ENCODE data around the gene FAM181A.

FAM181A gene

DNA sequence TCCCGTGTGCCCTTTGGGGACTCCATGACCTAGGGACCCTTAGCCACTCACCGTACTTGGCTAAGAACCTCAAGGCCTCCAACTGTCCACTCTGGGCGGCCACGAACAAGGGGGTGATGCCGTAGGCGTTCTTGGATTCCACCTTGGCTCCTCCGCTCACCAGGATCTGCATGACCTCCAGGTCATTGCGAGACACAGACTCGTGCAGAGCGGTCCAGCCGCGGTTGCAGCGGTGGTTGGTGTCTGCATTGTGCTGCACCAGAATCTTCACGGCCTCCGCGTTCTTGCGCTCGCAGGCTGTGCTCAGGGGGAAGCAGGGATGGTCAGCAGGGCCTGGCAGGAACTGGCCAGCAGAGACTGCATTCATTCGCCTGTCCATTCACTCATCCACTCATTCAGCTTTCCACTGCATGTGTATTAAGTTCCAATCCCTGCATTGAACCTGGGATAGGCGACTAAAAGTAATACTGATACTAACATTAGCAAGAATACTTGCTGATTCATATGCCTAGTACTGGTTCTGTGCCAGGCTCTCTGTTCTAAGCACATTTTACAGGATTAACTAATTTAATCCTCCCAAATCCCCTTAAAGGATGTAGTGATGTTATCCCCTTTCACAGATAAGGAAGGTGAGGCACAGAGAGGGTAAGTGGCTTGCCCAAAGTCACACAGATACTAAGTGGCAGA lies 23.9 kb downstream of the FAM181A start:
- no peak for DNase-seq (ENCODE audit: low read depth in 2 of 2)

DNA sequence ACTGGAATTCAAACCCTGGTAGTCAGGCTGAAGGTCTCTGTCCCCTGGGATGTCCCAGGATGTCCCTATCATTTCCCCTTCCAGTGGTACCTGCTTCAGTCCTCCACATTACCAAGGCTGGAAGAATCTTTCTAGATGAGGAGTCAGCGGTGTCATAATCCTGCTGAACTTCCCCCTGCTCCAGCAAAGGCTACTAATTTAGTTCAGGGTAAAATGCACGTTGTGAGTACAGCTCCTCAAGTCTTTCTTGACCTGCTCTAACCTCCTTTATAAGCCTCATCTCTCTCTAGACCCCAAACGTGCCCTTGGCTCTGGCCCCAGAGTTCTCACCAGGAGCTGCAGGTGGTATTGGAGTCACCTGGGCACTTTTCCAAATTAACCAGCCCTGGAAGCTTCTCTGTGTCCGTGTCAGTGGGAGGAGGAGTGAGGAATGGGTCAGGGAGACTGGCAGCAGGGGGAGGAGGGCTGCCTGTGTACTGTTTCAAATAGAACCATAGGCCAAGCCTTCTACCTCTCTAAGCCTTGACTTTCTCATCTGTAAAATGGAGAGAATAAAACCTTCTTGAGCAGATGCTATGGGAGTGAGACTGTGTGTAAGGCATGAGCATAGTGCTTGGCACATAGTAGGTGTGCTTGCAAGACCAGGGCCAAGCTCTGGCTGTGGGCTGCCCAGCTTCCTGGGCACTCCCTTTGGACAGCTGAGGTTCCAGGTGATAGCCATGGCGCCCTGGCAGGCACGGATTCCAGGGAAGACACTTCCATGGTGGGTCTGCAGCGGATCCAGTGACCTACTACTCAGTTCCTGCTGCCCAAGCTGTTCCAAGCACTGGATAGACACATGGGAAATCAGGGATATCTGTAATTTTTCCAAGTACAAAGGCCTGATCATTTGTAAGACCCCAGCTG lies 24.7 kb downstream of the FAM181A start:
- no peak for DNase-seq (ENCODE audit: low read depth in 2 of 2)

DNA sequence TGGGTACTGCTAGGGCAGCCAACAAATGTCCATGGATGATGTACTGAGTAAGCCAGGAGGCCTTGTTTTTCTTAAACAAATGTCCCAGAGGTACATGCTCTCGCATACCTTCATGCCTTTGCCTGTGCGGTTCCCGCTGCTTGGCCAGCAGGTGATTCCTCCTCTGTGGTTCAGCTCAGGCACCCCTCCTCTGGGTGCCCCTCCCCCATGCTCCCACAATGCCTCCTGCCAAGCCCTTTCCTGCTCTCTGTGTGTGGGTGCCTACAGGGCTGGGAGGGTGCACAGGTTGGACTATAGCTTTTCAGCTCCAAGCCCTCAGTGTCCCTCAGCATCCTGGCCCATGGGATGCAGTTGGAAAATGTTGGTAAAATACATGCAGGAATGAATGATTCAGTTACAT lies 25.7 kb downstream of the FAM181A start:
- DNase-seq (ENCODE audit: low read depth in 2 of 2): no peak

DNA sequence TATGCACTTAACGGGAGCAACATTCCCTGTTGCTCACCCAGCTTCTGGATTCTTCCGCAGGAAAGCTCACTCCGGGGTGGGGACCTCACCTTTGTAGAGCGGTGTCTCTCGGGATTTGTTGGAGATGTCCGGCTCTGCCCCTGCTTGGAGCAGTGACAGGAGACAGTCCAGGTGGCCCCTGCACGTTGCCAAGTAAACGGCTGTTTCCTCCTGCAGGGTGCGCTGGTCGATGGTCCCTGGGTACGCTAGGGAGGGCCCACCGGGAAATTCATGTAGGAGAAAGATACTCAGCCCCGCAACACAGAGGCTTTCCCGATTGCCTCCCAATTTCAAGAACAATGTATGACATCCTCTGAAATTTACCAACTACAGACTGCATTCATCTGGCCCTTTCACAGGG lies 26.1 kb downstream of the FAM181A start:
- DNase-seq (ENCODE audit: low read depth in 2 of 2): no peak

DNA sequence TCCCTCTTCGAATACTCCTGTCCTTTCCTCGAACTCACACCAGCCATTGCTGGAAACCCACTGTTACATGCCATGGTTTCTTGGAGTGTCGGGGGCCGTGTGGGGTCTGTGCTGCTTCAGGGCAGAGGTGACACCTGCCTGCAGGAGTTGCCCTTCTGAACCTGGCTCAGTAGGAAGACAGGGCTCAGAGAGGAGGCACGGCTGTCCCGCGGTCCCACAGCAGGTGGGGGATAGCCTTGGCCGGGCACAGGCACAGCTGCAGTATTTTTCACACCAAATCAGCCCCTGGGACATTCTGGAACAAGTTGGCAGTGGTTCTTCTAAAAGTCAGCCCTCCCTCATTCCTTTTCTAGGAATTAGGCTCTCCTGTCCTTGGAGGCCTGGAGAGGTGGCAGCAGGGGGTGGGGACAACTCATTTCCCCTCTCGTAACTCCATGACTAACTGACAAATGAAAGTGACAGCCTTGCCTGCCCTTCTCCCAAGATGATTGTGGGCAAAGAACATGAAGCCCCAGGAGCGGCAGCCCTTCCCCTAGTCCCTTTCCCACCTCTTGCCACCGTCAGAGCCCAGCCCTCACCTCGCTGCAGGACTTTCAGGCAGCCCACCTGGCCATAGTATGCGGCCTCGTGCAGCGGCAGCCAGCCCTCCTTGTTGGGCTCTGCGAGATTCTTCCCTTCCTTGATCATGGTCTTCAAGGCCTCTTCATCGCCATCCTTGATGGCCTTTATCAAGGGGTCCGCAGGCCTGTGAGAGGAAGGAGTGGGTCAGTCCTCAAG lies 26.8 kb downstream of the FAM181A start:
- no peak for DNase-seq (ENCODE audit: low read depth in 2 of 2)

- no peak for DNase-seq (ENCODE audit: low read depth in 2 of 2)
Measured at GRCh38 chr14:93954516-93954830, 27.3 kb downstream of the FAM181A start.

DNA sequence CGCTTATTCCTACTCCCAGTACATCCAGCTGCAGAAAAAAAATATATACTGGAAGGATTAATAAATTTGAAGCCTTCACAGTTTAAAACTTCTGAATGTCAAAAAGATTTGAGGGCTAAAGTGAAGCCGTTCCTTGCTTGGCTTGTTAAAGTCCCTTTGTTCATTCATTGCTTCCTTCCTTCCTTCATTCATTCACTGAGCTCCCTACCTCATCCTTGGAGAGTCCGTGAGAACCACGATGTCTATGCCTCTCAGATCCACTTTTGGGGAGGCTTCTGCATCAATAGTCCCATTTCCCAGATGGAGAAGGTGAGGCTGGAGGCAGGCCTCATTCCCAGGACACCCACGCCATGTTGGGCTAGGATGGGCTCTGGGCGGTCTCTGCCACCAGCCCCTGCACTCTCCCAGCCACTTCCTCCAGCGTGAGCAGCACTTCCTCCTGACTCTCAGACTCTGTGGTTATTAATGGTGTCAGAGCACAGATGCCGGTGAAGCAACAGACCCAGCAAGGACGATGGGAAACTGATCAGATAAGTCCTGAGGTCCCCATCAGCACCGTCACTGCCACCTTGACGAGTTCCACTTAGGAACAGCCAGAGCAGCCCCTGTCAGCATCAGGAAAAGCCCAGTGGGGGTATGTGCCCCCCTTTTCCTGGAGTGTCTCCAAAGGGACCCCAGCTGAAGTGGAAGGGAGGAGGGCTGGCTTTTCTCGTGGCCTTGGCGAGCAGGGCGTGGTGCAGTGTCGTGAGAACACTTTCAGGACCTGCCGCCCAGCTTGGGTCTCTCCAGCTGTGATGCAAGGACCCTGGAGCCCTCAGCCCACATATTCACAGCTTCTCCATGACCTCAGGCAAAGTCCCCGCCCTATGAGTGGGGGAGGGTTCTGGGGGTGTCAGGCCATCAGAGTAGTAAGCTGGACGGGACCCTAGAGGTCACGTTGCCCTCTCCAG lies 28.0 kb downstream of the FAM181A start:
- DNase-seq (ENCODE audit: low read depth in 2 of 2): no peak

DNA sequence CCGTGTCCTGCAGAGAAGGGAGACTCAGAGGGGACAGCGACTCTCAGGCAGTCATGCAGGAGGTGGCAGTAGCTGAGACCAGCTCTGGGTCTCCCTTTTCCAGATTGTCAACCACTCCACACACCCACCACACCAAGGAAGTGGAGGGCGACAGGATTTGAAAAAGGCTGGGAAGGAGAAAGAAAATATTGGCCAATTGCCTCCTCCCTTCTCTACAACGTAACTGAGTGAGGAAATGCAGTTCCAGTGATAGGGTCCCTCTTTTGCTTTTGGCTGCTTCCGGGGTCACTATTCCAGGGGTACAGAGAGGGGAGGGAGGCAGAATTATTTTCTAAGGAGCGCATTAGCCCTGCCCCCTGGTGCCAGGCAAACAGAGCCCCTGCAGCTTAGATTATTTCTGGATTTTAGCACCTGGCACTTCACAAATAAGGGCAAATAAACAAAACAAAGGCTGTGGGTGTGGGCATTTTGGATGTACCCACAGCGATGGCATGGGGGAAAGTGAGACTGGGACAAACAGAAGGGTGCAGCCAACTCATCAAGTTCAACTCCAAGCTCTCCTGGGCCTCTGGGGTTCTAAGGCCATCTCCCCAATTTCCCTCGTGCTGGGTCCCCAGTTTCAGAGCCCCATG lies 28.8 kb downstream of the FAM181A start:
- DNase-seq (ENCODE audit: low read depth in 2 of 2): no peak

DNA sequence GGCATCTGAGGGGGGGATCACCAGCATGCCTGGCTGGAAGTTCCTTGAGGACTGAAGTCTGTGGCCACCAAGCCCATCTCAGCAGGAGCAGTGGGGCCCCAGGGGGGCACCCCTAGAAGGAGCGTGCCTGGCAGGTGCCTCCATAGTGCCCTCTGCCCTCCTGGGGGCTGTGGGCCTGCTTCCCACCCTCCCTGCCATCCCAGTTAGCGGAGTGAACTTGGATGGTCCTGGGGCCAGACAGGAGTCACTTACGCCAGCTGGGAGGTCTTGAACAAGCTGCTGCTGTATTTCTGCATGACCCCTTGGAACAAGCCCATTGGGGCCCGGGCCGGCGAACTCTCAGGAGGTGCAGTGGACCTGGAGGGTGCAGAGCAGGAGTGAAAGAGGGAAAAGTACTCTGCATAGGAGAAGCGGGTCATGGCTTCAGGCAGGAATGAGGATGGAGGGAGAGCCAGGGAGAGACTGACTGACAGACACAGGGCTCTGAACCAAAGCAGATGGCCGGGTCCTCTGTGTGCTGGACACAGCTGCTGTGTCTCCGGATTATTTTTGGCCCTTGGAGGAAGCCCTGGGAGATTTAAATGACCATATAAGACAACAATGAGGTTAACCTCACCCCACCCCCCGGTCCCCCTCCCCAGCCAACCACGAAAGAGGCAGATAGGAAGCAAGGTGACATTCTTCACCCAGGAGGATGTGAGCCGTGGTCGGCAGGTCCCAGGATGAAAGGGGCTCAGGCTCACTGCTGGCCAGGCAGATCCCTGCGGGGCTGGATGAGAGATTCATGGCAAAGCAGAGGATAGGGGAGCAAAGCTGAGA lies 29.6 kb downstream of the FAM181A start:
- DNase-seq (ENCODE audit: low read depth in 2 of 2): no peak

DNA sequence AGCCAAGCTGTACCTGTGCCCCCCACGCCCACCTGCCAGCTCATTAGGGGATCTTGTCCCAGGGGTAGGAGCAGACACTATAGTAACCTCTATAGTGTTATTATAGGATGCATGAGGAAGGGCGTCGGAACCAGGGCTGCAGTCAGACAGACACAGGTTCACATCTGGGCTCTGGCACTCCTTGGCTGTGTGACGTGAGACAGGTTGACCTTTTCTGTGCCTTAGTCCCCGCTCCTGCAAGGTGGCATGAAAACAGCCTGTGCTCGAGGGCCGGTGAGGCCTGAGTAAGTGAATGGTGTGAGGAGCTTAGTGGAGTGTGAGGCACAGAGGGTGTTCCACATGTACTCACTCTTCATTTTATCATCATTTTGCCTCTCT lies 30.2 kb downstream of the FAM181A start:
- no peak for DNase-seq (ENCODE audit: low read depth in 2 of 2)

- DNase-seq (ENCODE audit: low read depth in 2 of 2): no peak
Measured at GRCh38 chr14:93957751-93958566, 30.8 kb downstream of the FAM181A start.

DNA sequence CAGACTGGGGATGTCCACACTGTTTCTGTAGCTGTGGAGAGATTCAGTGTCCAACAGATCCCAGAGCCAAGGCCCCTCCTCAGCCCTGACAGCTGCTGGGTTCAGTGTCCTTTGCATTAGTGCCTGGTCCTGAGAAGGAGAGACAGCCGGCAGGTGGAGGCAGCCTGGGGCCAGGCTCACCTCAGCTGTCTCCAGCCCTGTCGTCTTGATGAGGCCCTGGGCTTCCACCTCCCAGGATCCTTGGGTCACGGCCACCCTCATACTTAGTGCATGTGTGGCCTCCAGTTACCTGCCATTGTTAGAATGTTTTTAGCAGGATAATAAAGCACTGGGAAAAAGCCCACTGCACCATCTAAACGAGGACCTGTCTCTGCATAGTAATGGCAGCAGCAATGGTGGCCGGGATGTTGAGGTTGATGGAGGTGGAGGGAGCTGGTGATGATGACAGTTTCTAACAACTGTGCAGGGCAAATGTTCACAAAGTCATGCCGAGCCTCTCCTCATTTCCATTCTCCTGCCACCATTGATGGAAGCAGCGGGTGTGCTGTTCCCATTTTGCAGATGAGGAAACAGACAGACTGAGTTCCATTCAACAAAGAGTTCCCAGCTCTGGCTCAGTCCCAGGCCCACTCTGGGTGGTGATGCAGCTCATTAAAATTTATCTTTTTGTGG lies 31.6 kb downstream of the FAM181A start:
- DNase-seq (ENCODE audit: low read depth in 2 of 2): no peak

DNA sequence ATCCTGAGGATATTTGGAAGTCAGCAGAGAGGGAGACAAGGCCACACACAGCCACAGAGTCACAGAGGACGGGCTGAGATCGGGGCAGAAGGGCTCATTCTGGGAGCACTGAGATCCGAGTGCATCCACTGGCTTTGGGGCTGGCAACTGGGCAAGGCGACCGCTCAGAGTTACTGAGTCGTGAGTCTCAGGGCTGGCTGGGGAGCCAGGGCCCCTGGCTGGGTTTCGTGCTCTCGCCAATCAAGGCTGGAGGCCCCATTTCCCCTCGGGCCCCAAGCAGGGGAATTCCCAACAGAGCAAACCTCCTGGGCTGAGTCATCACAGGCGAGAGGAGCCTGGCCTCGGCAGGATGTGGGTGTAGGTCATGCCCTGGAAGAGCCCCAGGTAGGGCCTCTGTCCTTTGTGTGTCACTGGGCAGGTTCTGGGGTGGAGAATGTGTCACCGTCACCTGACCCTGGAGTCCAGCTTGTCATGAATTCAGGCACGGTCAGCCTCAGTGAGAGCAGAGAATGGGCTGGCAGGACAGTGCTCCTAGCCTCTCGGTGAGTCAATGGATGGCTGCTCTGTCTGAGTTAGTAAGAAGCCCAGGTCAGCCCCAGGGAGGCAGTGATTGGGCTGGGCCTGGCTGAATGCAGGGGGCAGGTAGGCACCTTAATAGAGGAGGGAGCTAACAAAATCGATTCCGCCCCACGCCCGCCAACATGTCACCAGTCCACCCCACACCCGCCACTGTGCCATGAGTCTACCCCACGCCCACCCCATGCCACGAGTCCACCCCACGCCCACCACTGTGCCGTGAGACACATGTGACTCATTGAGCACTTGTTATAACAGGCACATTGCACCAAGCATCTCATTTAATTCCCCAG lies 32.3 kb downstream of the FAM181A start:
- DNase-seq (ENCODE audit: low read depth in 2 of 2): peak; percentile 84 to 89

- no peak for DNase-seq (ENCODE audit: low read depth in 2 of 2)
Measured at GRCh38 chr14:93960108-93960475, 32.9 kb downstream of the FAM181A start.

- no peak for DNase-seq (ENCODE audit: low read depth in 2 of 2)
Measured at GRCh38 chr14:93960774-93961438, 33.8 kb downstream of the FAM181A start.

DNA sequence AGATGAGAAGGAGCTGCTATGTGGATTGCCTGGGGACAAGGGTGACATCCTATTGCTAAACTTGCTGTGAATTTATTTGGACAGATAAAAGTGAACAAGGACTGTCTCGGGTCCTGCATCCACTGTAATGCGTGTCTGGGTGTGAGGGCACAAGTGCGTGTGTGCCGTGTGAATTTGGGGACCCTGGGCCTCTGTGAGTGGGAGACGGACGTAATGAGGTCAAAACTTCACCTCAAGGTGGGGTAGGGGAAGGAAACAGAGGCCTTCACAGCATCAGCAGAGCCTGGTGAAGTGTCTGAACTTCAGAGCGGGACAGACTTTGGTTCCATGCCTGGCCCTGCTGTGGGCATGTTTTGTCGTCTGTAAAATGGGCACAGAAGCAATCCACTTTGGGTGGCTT lies 34.5 kb downstream of the FAM181A start:
- DNase-seq (ENCODE audit: low read depth in 2 of 2): no peak

Data from activated CD4-positive, alpha-beta T cell treated with anti-CD3 and anti-CD28 coated beads for 24 hours (primary cell).